ENCODE measurements around the gene PBX1.

DNA sequence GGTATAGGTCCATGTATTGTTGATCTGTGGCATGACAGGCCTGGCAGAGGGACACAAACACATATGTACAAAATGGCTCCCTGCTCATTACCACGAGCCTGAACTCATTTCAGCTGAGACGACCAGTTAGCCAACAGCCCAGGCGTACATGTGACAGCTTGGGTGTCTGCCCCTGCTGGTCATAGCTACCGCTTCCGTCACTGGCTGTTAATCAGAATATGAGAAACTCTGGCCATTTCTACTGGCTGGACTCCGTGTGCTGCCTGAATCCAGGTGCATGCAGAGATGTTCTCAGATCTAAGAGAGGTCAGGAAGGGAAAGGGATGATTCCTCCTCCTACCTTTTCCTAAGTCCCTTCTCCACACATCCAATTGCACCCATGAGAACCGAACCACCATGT is 144.5 kb downstream of the PBX1 start:
- TF ChIP-seq POLR2A (IDR thresholded peaks at IDR 0.05), result no peak
- TF ChIP-seq, protein P1, sequence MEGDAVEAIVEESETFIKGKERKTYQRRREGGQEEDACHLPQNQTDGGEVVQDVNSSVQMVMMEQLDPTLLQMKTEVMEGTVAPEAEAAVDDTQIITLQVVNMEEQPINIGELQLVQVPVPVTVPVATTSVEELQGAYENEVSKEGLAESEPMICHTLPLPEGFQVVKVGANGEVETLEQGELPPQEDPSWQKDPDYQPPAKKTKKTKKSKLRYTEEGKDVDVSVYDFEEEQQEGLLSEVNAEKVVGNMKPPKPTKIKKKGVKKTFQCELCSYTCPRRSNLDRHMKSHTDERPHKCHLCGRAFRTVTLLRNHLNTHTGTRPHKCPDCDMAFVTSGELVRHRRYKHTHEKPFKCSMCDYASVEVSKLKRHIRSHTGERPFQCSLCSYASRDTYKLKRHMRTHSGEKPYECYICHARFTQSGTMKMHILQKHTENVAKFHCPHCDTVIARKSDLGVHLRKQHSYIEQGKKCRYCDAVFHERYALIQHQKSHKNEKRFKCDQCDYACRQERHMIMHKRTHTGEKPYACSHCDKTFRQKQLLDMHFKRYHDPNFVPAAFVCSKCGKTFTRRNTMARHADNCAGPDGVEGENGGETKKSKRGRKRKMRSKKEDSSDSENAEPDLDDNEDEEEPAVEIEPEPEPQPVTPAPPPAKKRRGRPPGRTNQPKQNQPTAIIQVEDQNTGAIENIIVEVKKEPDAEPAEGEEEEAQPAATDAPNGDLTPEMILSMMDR (IDR thresholded peaks at IDR 0.05), result no peak

All from right lobe of liver (tissue), 4 donors.